ENCODE data around the gene PEF1.

- no peak for TF ChIP-seq ELF4 (IDR thresholded peaks at IDR 0.05)
- no peak for TF ChIP-seq SP1 (IDR thresholded peaks at IDR 0.05)
- TF ChIP-seq BHLHE40 (IDR thresholded peaks at IDR 0.05; ENCODE audit: borderline replicate concordance), result no peak
- TF ChIP-seq CTBP1 (IDR thresholded peaks at IDR 0.05; ENCODE audit: borderline replicate concordance), result no peak
- no peak for TF ChIP-seq FOXM1 (IDR thresholded peaks at IDR 0.05; ENCODE audit: borderline replicate concordance)
- TF ChIP-seq ZNF384 (IDR thresholded peaks at IDR 0.05), result no peak
These were observed 28.8 kb upstream of the PEF1 start for GRCh38 chr1:31673433-31673832.
